BJ (cell line): ENCODE measurements around the gene RUSC2. TPM values are rescaled to one million over a fixed set of nuclear protein-coding genes. Genes with fewer than 3 reads are reported as not detected.

ENCODE experiments used
- CTCF ChIA-PET: fragments of 350-600 bp; formaldehyde crosslinking; extraction: SDS; loops from one replicate; lab custom pipeline; 2021; ENCODE audit warnings: antibody characterized with exemption, inconsistent platforms; lab: Yijun Ruan, JAX
- POLR2A ChIA-PET: fragments of 300-600 bp; sonication (Branson Sonifier 250); formaldehyde crosslinking; extraction: SDS; loops from one replicate; lab custom pipeline; 2021; ENCODE audit warnings: antibody characterized with exemption; lab: Charles Lee
- DNase-seq: peaks from one replicate; pipeline ENCODE4 v3.0.0-alpha.2; 2011; ENCODE audit warnings: low read depth
- H3K27me3 ChIP-seq: 2 replicates; pipeline ENCODE4 v1.6.0; 2011; ENCODE audit warnings: low read length; ENCODE audit not compliant: control insufficient read depth, insufficient read depth
- H3K36me3 ChIP-seq: 2 replicates; pipeline ENCODE4 v1.5.1; 2011; ENCODE audit warnings: low read length; ENCODE audit not compliant: control insufficient read depth, insufficient read depth
- H3K4me3 ChIP-seq: 2 replicates; pipeline ENCODE4 v1.5.1; 2011; ENCODE audit warnings: low read depth, mild to moderate bottlenecking, control low read depth, low read length
- polyA plus RNA-seq: library from polyadenylated mRNA; depleted of rRNA; stranded (reverse); fragments of >200 nt; gene quantifications from 2 replicates; pipeline ENCODE4 v1.2.3, GENCODE V29; 2011
- TF ChIP-seq, protein P1 (sequence below): IDR thresholded peaks from 2 replicates; pipeline ENCODE4 v1.5.1; 2011; ENCODE audit warnings: low read depth, mild to moderate bottlenecking, control low read depth, inconsistent platforms, low read length, moderate library complexity; ENCODE audit not compliant: insufficient read depth

RUSC2 gene
- polyA plus RNA-seq, 1 experiment: 43.3 TPM

- no peak for DNase-seq
- Histone ChIP-seq H3K4me3 (no peak overlapping the region), H3K36me3 (no peaks in the 10 kb centered on the region), H3K27me3 (no peaks in the 10 kb centered on the region)
- TF ChIP-seq, protein P1, sequence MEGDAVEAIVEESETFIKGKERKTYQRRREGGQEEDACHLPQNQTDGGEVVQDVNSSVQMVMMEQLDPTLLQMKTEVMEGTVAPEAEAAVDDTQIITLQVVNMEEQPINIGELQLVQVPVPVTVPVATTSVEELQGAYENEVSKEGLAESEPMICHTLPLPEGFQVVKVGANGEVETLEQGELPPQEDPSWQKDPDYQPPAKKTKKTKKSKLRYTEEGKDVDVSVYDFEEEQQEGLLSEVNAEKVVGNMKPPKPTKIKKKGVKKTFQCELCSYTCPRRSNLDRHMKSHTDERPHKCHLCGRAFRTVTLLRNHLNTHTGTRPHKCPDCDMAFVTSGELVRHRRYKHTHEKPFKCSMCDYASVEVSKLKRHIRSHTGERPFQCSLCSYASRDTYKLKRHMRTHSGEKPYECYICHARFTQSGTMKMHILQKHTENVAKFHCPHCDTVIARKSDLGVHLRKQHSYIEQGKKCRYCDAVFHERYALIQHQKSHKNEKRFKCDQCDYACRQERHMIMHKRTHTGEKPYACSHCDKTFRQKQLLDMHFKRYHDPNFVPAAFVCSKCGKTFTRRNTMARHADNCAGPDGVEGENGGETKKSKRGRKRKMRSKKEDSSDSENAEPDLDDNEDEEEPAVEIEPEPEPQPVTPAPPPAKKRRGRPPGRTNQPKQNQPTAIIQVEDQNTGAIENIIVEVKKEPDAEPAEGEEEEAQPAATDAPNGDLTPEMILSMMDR: no peak
- POLR2A ChIA-PET: interaction anchor here (1.0 kb wide), 1 partner anchor 8 kb away, joined by 4 read pairs; no protein-coding TSS in a partner anchor
- CTCF ChIA-PET: interaction anchor here (1.0 to 3.8 kb wide), 6 partner anchors 11 to 43 kb away, joined by 3 to 15 read pairs (median 6); no protein-coding TSS in a partner anchor
These were observed 21.5 kb downstream of the RUSC2 start for GRCh38 chr9:35511453-35511852.

GRCh38 chr9:35515766-35516165, 25.9 kb downstream of the RUSC2 start:
- DNase-seq: no peak
- Histone ChIP-seq H3K36me3 (no peaks in the 10 kb centered on the region; the same call in 1 of the 2 replicates), H3K27me3 (no peaks in the 10 kb centered on the region), H3K4me3 (no peak overlapping the region)
- ChIA-PET CTCF (interaction anchor here (0.9 to 5.0 kb wide), 3 partner anchors 18 to 38 kb away, joined by 3 to 49 read pairs (median 8); partner anchors contain the start of gene RUSC2), POLR2A (interaction anchor here (0.6 to 1.0 kb wide), 2 partner anchors 11 to 12 kb away, joined by 3 read pairs; no protein-coding TSS in a partner anchor)
- TF ChIP-seq, protein P1: no peak

- CTCF ChIA-PET: interaction anchor here (0.8 to 5.0 kb wide), 4 partner anchors 24 to 130 kb away, joined by 3 to 49 read pairs (median 6); partner anchors contain the start of gene RUSC2
- POLR2A ChIA-PET: interaction anchor here (0.6 to 1.0 kb wide), 3 partner anchors 10 to 83 kb away, joined by 3 read pairs; no protein-coding TSS in a partner anchor
- Histone ChIP-seq H3K27me3 (no peaks in the 10 kb centered on the region), H3K36me3 (no peaks in the 10 kb centered on the region; the same call in 1 of the 2 replicates), H3K4me3 (no peak overlapping the region)
- TF ChIP-seq, protein P1: no peak
- DNase-seq: no peak
These were observed 26.6 kb downstream of the RUSC2 start for GRCh38 chr9:35516479-35516878.

DNA sequence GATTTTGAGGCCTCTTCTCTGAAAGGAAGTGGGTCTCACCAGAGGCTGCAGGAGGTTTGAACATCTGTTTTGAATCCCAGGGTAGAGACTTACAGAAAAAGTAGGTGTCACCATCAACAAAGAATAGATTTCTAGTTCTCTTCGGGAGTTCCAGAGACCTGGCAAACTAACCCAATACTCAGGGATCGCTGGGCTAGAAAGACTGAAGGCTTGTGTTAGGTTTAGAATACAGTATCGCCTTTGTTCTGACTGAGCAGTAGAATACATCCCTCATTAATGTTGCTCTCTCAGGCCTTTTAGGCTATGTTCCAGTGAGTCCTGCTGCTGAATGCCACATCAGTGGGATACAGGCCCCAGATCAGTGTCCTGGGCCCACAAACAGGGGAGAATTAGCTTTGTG, 27.2 kb downstream of the RUSC2 start:
- TF ChIP-seq, protein P1: no peak
- Histone ChIP-seq H3K36me3 (no peaks in the 10 kb centered on the region; the same call in 1 of the 2 replicates), H3K27me3 (no peaks in the 10 kb centered on the region), H3K4me3 (no peak overlapping the region)
- no peak for DNase-seq
- POLR2A ChIA-PET: interaction anchor here (0.6 kb wide), 1 partner anchor 442 kb away, joined by 3 read pairs; no protein-coding TSS in a partner anchor
- CTCF ChIA-PET: interaction anchor here (0.8 to 5.0 kb wide), 4 partner anchors 24 to 129 kb away, joined by 3 to 49 read pairs (median 6); partner anchors contain the start of gene RUSC2

GRCh38 chr9:35517552-35518224, 27.8 kb downstream of the RUSC2 start:
- ChIA-PET POLR2A (interaction anchor here (0.6 to 1.8 kb wide), 2 partner anchors 21 to 442 kb away, joined by 3 to 8 read pairs; no protein-coding TSS in a partner anchor), CTCF (interaction anchor here (0.8 to 5.0 kb wide), 5 partner anchors 8 to 36 kb away, joined by 3 to 49 read pairs (median 4); partner anchors contain the start of gene RUSC2)
- TF ChIP-seq, protein P1: no peak
- H3K4me3 ChIP-seq: no peak overlapping the region
- DNase-seq: no peak
- H3K27me3 ChIP-seq: no peaks in the 10 kb centered on the region
- H3K36me3 ChIP-seq: no peaks in the 10 kb centered on the region; the same call in 1 of the 2 replicates
